HUES48 (cell line): ENCODE data around the gene SMC3.
"Not testable (repeated sequence)": the region's sequence is repeated elsewhere in the genome, so short reads cannot be mapped to it uniquely, and the experiment has no call there.

ENCODE experiments used
- H3K27ac ChIP-seq: one replicate; pipeline ENCODE4 v1.7.0; 2013; ENCODE audit warnings: low read depth, low read length, inconsistent platforms
- H3K27me3 ChIP-seq: 2 replicates; pipeline ENCODE4 v1.6.1; 2013; ENCODE audit warnings: mild to moderate bottlenecking, low read length; ENCODE audit not compliant: control insufficient read depth, insufficient read depth
- H3K36me3 ChIP-seq: 2 replicates; pipeline ENCODE4 v1.6.1; 2013; ENCODE audit warnings: low read length; ENCODE audit not compliant: control insufficient read depth, insufficient read depth
- H3K4me1 ChIP-seq: 2 replicates; pipeline ENCODE4 v1.6.1; 2013; ENCODE audit warnings: mild to moderate bottlenecking, low read length; ENCODE audit not compliant: control insufficient read depth, insufficient read depth
- H3K4me3 ChIP-seq: 2 replicates; pipeline ENCODE4 v1.5.1; 2013; ENCODE audit warnings: mild to moderate bottlenecking, low read depth, low read length
- H3K9ac ChIP-seq: 2 replicates; pipeline ENCODE4 v1.6.1; 2013; ENCODE audit warnings: mild to moderate bottlenecking, low read depth, low read length, moderate library complexity
- H3K9me3 ChIP-seq: 2 replicates; pipeline ENCODE4 v1.6.1; 2013; ENCODE audit warnings: low read length; ENCODE audit not compliant: control insufficient read depth, insufficient read depth

Gene SMC3

DNA sequence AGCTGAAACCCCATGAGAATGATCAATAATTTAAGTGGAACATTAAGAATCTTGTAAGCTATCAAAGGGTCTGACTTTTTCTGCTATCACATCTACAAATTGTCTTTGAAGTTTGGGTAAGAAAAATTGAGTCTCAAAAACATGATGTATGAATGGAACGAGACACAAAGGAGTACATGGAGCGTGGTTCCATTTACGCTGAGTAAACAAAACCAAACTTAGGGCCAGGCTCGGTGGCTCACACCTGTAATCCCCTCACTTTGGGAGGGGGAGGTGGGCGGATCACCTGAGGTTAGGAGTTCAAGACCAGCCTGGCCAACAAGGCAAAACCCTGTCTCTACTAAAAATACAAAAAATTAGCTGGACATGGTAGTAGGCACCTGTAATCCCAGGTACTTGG lies 24.3 kb downstream of the SMC3 start:
- peaks cover 99% of the 10 kb centered on the region for H3K36me3 ChIP-seq
- no peak overlapping the region for H3K4me3 ChIP-seq

DNA sequence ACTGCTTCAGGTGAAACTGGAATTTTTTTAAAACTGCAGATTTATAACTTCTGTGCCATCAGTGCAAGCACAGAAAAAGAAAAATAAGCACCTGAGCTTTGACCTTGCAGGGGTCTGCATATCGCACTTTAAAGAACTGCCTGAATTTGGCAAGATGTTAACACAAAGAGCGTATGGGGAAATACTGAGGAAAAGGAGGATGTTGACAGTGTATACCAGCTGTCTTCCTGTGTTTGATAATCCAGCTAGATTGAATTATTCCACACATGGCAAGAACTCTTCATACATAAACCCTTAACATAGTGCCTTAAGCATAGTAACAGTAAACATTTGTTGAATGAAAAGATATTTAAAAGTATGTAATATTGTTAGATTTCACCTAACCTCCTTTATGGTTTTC lies 30.0 kb downstream of the SMC3 start:
- Histone ChIP-seq H3K36me3 (peaks cover 97% of the 10 kb centered on the region), H3K27ac (no peak overlapping the region), H3K4me3 (no peak overlapping the region)

More for the DNA sequence above, 24.3 kb downstream of the SMC3 start:
- H3K4me1 ChIP-seq: no peaks in the 10 kb centered on the region
- no peaks in the 10 kb centered on the region for H3K27me3 ChIP-seq
- no peak overlapping the region for H3K9ac ChIP-seq
- H3K27ac ChIP-seq: no peak overlapping the region
- no peaks in the 10 kb centered on the region for H3K9me3 ChIP-seq

DNA sequence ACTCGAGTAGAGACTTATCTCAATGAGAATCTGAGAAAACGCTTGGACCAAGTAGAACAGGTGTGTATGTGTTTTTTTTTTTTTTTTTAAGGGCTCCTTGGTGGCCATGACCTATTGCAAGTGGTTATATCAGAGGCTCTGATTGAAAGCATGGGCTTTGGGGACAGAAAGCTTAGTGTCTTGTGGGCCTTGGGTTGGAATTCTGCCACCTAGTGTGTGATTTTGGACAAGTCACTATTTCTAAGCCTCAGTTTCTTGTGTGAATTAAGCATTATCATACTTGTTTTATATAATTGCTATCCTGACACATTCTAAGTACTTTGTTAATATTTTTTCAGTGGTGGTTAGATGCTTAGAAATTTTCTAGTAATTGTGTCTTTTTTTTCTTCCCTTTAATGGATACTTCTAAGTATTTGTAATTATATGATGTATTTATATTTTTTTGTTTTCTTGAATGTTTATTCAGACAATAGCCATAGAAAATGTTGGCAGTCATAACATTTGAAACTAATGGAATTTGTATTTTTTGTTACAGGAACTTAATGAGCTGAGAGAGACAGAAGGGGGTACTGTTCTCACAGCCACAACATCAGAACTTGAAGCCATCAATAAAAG lies 33.1 kb downstream of the SMC3 start:
- no peak overlapping the region for H3K27ac ChIP-seq
- H3K27me3 ChIP-seq: no peaks in the 10 kb centered on the region
- no peaks in the 10 kb centered on the region for H3K9me3 ChIP-seq
- H3K4me3 ChIP-seq: no peak overlapping the region
- H3K4me1 ChIP-seq: no peaks in the 10 kb centered on the region
- peaks cover 97% of the 10 kb centered on the region for H3K36me3 ChIP-seq
- no peak overlapping the region for H3K9ac ChIP-seq

More for the DNA sequence above, 30.0 kb downstream of the SMC3 start:
- H3K9me3 ChIP-seq: no peaks in the 10 kb centered on the region
- no peaks in the 10 kb centered on the region for H3K27me3 ChIP-seq
- H3K4me1 ChIP-seq: no peaks in the 10 kb centered on the region
- no peak overlapping the region for H3K9ac ChIP-seq

- Histone ChIP-seq H3K4me3 (no peak overlapping the region), H3K27me3 (no peaks in the 10 kb centered on the region), H3K9me3 (no peaks in the 10 kb centered on the region), H3K27ac (no peak overlapping the region), H3K9ac (no peak overlapping the region), H3K4me1 (no peaks in the 10 kb centered on the region), H3K36me3 (peaks cover 97% of the 10 kb centered on the region)
These were observed 34.1 kb downstream of the SMC3 start for GRCh38 chr10:110601581-110601980.

- Histone ChIP-seq H3K27ac (no peak overlapping the region), H3K4me1 (peaks cover 23% of the 10 kb centered on the region), H3K27me3 (no peaks in the 10 kb centered on the region; the same call in 1 of the 2 replicates), H3K4me3 (no peak overlapping the region), H3K36me3 (peaks cover 37% of the 10 kb centered on the region), H3K9me3 (no peaks in the 10 kb centered on the region), H3K9ac (no peak overlapping the region)
These were observed 40.6 kb downstream of the SMC3 start for GRCh38 chr10:110608087-110608486.

DNA sequence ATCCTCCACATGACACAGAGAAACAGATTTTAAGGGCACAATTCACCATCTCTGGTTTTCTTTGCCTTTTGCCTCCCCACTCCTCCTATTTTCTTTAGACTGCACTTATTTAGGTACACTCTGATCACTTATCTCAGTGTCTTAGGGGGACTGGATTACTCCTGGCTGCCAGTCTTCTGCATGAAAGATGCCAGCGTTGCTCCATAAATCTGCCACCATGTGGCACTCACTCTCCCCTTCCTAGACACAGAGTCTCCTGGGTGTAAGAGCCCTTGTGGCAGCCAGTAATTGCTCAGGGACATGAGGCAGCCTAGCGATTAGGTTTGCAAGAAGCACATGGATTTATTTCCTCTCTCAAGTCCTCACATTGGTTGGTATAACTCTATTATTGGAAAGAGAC lies 42.1 kb downstream of the SMC3 start:
- H3K9me3 ChIP-seq: no peaks in the 10 kb centered on the region
- H3K36me3 ChIP-seq: peaks cover 21% of the 10 kb centered on the region
- no peak overlapping the region for H3K27ac ChIP-seq
- H3K4me3 ChIP-seq: no peak overlapping the region
- H3K4me1 ChIP-seq: peaks cover 23% of the 10 kb centered on the region
- no peak overlapping the region for H3K9ac ChIP-seq
- H3K27me3 ChIP-seq: no peaks in the 10 kb centered on the region; the same call in 1 of the 2 replicates

DNA sequence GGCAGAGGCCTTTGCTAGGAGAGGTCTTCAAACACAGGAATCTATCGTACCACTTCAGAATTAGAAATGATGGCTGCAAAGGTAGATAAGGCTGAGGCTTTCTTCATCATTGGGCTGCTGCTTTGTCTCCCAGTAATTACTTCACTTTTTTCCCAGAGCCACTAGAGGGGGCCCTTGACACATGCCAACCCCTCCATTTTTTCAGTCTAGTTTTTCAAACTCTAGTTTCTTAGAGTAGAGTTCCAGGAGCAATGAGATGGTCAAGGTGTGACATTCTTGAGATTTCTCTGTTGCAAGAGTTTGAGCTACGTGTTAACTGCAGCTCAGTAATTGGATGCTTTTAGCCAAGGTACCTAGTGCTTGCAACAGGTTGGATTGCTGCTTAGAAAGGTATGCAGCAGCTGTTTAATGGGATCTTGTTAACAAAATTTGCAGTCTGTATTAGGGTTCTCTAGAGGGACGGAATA lies 42.8 kb downstream of the SMC3 start:
- H3K27ac ChIP-seq: no peak overlapping the region
- H3K27me3 ChIP-seq: no peaks in the 10 kb centered on the region; the same call in 1 of the 2 replicates
- H3K36me3 ChIP-seq: peaks cover 14% of the 10 kb centered on the region
- H3K9ac ChIP-seq: no peak overlapping the region
- H3K9me3 ChIP-seq: no peaks in the 10 kb centered on the region
- no peak overlapping the region for H3K4me3 ChIP-seq
- H3K4me1 ChIP-seq: peaks cover 23% of the 10 kb centered on the region

GRCh38 chr10:110610781-110611180 lies 43.3 kb downstream of the SMC3 start:
- H3K27me3 ChIP-seq, H3K4me3 ChIP-seq, H3K9me3 ChIP-seq, H3K9ac ChIP-seq, H3K36me3 ChIP-seq, H3K27ac ChIP-seq: not testable (repeated sequence)
- peaks cover 23% of the 10 kb centered on the region for H3K4me1 ChIP-seq

DNA sequence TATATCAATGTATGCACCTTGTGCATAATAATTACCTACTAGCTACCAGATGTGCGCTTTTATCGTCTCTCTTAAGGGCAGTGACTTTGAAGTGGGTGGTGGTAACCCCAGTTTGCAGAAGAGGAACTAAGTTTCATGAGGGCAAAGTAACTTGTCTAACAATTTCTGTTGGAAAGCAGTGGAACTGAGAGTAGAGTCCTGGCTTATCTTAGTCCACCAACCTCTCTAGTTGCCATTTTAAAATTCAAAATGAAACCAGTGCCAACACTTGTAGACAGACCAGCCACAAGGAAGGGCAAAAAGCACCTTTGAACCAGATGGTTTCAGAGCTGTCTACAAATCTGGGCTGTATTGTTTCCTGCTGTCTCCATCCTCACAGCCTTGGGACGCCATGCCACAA lies 44.6 kb downstream of the SMC3 start:
- H3K36me3 ChIP-seq: no peaks in the 10 kb centered on the region
- H3K27me3 ChIP-seq: no peaks in the 10 kb centered on the region; the same call in 1 of the 2 replicates
- peaks cover 23% of the 10 kb centered on the region for H3K4me1 ChIP-seq
- no peaks in the 10 kb centered on the region for H3K9me3 ChIP-seq
- no peak overlapping the region for H3K9ac ChIP-seq
- H3K27ac ChIP-seq: no peak overlapping the region
- H3K4me3 ChIP-seq: no peak overlapping the region

- H3K4me1 ChIP-seq: peaks cover 23% of the 10 kb centered on the region
- no peaks in the 10 kb centered on the region for H3K9me3 ChIP-seq
- H3K27ac ChIP-seq: no peak overlapping the region
- H3K27me3 ChIP-seq: no peaks in the 10 kb centered on the region; the same call in 1 of the 2 replicates
- no peak overlapping the region for H3K9ac ChIP-seq
- H3K36me3 ChIP-seq: no peaks in the 10 kb centered on the region
- H3K4me3 ChIP-seq: no peak overlapping the region
These were observed 45.1 kb downstream of the SMC3 start for GRCh38 chr10:110612629-110613028.

GRCh38 chr10:110613341-110613995 lies 46.0 kb downstream of the SMC3 start:
- Histone ChIP-seq H3K9ac (no peak overlapping the region), H3K9me3 (no peaks in the 10 kb centered on the region), H3K4me1 (peaks cover 23% of the 10 kb centered on the region), H3K36me3 (no peaks in the 10 kb centered on the region), H3K4me3 (no peak overlapping the region), H3K27me3 (no peaks in the 10 kb centered on the region; the same call in 1 of the 2 replicates), H3K27ac (no peak overlapping the region)
